Measurements from ENCODE around the gene CCT3.

DNA sequence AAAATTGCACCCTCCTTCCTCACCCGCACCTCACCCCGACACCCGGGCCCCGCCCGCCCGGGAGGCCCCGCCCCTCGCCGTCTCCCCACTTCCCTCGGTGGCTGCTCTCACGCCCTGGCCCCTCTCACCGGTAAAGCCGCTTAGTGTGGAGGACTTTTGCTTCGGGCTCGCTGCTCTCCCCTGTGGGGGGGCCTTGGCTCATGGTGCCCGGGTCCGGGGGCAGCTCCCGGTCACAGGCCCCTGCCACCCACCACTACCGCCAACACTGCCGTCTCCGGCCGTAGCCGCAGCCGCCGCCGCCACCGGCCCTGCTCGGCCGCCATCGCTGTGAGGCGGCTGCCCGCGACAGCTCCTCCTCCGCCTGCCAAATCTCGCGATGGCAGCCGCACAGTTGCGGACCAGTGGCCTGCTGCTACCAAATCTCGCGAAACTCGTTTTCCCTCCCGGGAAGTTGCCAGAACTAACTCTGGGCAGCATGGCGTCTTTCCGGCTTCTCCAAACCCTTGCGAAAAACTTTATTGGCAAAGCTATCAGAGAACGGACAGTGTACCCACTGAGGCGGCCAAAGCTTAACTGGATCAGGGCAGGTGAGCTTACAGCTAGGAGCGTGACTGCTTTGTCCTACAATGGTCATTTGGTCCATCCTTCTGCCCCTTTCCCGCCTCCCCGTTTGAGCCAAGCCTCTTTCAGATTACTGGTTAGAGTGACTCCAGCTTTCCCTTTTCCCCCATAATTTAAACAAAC is 55.4 kb downstream of the CCT3 start, which contains the start of gene SMG5:
- TF ChIP-seq, protein P1, sequence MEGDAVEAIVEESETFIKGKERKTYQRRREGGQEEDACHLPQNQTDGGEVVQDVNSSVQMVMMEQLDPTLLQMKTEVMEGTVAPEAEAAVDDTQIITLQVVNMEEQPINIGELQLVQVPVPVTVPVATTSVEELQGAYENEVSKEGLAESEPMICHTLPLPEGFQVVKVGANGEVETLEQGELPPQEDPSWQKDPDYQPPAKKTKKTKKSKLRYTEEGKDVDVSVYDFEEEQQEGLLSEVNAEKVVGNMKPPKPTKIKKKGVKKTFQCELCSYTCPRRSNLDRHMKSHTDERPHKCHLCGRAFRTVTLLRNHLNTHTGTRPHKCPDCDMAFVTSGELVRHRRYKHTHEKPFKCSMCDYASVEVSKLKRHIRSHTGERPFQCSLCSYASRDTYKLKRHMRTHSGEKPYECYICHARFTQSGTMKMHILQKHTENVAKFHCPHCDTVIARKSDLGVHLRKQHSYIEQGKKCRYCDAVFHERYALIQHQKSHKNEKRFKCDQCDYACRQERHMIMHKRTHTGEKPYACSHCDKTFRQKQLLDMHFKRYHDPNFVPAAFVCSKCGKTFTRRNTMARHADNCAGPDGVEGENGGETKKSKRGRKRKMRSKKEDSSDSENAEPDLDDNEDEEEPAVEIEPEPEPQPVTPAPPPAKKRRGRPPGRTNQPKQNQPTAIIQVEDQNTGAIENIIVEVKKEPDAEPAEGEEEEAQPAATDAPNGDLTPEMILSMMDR (IDR thresholded peaks at IDR 0.05) = peak in 1 of 6 experiments; percentile 22
- peak in 2 of 4 donors; percentile 92 to 93 for TF ChIP-seq POLR2A (IDR thresholded peaks at IDR 0.05)

Measured in esophagus squamous epithelium (tissue), 4 donors.